KG1 (cell line): ENCODE results near the gene RNASE11.
"Not testable (repeated sequence)": the region's sequence is repeated elsewhere in the genome, so short reads cannot be mapped to it uniquely, and the experiment has no call there.

Experiments used
- DNase-seq: peaks from one replicate; lab custom pipeline; 2025; lab: John Stamatoyannopoulos, UW

RNASE11 gene

DNA sequence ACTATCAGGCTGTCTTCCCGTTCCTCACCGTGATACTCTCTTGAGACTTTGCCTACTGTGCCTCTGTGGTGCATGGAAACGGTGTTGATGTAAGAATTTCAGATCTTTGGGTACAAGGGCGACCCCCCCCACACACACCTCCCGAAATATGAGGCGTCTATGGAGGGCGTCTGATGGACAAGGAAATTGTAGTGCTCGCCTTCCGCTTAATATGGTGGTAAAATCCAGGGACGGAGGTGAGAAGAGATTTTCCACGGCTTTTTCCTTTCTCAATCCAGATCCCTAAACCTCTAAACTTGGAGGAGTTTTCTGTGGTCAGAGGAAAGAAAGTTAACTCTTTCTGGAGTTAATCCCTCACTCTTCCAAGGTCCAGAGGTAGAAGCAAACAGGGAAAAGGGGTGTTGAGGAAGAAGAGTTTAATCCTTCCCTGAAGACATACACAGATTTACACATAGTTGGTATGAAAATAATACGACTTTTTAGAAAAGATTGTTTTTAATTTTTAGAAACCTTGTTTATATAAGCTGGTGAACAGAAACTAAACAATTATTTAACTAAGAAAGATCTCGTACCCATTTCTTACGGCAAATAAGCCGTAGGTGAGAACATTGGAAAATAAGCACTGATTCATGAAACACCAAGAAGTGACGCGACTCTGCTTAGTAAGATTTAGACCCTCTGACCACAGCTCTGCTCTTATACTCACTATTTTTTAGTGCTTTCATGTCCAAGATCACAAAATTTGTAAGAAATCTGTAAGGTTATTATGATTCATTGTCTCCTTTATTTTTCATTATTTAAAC is 26.4 kb upstream of the RNASE11 start:
- no peak for DNase-seq

DNA sequence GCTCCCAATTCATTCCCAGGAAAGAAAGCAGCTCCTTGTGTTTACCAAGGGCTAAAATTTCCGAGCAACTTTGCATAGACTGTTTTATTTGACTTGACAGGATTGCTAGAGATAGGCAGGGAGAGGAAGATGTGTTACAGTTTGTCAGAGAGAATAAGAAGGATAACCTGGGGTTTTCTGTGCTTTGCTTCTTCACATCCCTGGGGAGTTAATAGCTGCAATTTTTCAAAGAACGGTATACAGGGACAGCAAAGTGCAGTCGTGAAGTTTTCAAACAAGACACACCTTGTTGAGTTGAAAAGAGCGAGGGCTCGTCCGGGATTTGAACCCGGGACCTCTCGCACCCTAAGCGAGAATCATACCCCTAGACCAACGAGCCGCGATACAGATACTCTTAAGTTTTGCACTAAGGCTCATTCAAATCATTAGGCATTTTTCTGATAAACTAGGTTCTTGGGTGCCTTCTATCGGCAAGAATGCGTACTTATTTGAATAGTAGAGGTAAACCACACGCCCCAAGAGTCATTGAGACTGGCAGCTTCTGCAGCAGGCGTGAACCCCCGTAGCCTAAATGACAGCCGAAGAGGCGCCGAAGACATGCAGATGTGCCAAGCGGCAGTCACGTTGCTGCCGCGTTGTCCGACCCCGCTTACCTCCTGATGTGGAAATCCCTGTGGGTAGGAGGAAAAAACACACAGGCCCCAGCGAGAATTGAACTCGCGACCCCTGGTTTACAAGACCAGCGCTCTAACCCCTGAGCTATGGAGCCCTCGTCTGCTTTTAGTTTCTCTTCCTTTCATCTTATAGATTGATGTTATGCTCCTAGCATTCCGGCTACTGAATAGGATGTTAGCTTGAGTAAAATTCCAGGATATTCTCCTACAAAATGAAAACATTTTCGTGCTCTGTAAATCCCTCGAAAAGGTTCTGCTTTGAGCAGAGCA is 25.6 kb upstream of the RNASE11 start:
- peak; percentile 96 for DNase-seq

DNA sequence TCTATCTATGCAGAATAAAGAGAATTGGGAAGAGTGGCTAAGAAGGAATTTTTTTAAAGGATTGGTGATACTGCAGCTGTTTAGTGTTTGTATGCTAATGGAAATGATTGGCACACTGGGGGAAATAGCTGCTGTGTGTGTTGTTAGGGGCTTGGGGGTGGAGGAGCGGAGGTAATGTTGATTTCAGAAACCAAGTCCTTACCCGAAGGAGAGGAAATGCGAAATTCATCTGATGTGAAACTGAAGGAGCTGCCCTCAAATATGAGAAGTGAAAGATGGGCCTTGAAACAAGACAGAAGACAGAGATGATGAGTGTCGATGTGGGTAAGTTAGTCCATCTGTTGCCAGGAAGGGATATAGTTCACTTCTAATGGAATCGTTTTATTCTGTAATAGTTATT is 24.6 kb upstream of the RNASE11 start:
- no peak for DNase-seq

GRCh38 chr14:20611277-20611676 is 23.5 kb upstream of the RNASE11 start:
- no peak for DNase-seq

GRCh38 chr14:20610002-20610765 is 22.4 kb upstream of the RNASE11 start:
- peak; percentile 86 for DNase-seq

GRCh38 chr14:20609215-20610001 is 21.6 kb upstream of the RNASE11 start:
- DNase-seq, result peak; percentile 88

DNA sequence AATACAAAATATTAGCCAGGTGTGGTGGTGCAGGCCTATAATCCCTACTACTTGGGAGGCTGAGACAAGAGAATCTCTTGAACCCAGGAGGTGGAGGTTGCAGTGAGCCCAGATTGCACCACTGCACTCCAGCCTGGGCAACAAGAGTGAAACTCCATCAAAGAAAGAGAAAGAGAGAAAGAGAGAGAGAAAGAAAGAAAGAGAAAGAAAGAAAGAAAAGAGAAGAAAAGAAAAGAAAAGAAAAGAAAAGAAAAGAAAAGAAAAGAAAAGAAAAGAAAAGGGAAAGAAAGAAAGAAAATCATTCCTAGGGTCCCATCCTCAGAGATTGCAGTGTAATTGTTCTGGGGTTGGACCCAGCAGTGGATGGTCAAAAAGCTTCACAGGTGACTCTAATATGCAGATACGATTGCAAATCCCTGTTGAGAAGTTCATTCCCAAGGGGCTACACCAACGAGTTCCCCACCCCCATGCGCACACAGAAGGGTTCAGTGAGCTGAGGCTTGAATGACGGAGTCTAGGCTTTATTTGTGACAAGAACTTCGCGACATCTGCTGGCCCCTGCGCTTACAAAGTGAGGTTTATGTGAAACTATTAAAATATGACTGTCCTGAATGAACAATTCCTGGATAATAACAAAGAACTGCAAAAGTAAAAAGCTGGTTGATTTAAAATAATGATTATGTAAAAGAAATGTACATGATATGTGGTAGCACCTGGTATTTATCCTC is 20.7 kb upstream of the RNASE11 start:
- peak; percentile 39 for DNase-seq

- no peak for DNase-seq
These were observed 19.8 kb upstream of the RNASE11 start for GRCh38 chr14:20607617-20608016.

- DNase-seq, result no peak
These were observed 19.1 kb upstream of the RNASE11 start for GRCh38 chr14:20606902-20607242.

GRCh38 chr14:20606190-20606901 is 18.5 kb upstream of the RNASE11 start:
- DNase-seq, result no peak

DNA sequence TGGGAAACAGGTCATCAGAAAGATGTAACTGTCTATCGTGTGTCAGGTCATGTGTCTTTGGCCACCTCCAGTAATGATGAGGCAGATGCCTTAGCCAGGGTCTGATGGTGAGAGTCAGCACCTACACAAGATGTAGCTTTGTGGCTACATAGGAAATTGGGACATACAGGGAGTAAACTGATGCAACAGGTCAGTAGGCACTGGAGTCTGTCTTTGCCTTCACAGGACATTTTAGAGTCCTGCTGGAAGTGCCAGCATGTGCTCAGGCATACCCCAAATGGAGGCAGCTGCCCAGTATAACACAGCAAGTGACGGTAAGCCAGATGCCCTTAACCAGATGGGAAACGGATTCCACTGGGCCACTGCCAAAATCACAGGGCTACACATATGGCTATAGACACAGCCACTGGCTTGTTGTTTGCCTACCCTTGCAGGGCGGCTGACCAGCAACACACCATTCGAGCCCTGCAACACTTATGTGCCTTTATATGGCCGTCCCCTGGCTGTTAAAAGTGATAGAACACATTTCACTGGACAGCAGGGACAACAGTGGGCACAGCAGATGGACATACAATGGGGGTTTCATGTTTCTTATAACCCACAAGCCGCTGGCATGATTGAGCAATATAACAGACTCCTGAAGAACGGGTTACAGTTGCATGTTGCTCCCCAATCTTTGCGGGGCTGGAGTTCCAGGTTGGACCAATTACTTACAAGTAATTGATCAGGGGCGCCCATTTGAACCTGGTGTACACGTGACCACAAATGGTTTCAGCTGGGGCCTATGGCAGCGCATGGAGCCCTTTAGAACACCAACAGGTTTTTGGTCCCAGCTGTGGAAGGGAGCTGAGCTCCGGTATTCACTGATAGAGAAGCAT is 16.3 kb upstream of the RNASE11 start:
- DNase-seq, result no peak

GRCh38 chr14:20602583-20602982 is 14.8 kb upstream of the RNASE11 start:
- no peak for DNase-seq

GRCh38 chr14:20601522-20601921 is 13.7 kb upstream of the RNASE11 start:
- DNase-seq, result no peak

DNA sequence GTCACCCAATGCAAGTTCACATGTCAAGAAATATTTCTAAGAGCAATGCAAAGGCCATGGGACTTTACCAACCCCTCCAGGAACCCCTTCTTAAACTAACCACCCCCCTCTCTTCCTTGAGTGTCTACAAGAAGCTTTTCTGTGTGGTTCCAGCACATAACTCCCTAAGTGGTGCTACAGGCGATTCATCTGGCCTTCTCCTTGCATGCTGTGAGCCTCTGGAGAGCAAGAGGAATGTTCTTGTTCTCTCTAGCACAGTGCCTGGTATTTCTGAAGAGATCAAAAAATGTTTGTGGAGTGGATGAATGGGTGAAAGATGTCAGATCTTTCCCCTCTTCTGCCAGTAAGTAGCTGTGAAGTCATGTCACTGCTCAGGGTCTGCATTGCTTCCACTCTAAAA is 9.3 kb upstream of the RNASE11 start:
- no peak for DNase-seq

- not testable (repeated sequence) for DNase-seq
These were observed 7.9 kb upstream of the RNASE11 start for GRCh38 chr14:20595726-20596125.

- no peak for DNase-seq
These were observed 4.8 kb upstream of the RNASE11 start for GRCh38 chr14:20592574-20592973.

- no peak for DNase-seq
These were observed 3.4 kb upstream of the RNASE11 start, which contains the start of gene RNASE12 for GRCh38 chr14:20591235-20591634. Gene RNASE12, minus strand, starts transcription at chr14:20591376. Its CDS starts 653 bp downstream, at chr14:20590723.

DNA sequence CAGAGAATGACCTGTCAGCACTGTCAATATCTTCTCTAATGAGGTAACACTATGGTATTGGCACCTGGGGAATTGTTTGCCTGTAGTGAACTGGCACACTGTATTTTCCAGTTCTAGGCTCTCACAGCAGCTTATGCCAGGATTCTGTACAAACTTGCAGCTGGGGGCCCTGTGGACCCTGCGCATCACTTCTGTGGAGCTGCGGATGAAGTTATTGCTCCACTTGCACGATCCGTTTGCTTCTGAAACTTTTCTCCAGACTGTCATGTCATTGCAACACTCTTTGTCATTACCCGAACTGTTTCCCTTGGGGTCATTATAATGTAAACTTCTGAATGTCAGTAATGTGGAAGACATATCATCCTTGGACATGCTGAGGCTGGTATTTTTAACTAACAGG is 3.9 kb downstream of the RNASE11 start:
- DNase-seq, result no peak

DNA sequence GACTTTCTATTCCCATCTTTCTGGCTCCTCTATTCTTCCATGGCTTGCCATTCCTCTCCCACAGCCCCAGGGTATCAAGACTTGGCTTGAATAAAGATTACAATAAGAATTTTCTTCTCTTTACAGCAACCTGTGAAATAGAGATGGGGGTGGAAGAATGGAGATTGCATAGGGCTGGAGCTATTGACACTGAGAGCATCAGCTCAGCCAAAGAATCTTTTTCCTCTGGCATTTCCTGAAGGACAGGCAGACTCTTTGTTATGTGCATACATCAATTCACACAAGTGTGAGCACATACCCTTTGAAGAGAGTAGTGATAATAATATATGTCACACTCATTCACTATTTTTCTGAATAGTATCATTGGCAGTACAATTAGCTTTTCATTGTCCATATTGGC is 4.7 kb downstream of the RNASE11 start:
- no peak for DNase-seq
